CD4-positive, alpha-beta T cell treated with Interleukin-15 for 1 hour (primary cell): ENCODE data around the gene NPVF.

Experiments used
- DNase-seq: peaks from one replicate; pipeline ENCODE4 v3.0.0-alpha.2; 2020

The NPVF gene, protein sequence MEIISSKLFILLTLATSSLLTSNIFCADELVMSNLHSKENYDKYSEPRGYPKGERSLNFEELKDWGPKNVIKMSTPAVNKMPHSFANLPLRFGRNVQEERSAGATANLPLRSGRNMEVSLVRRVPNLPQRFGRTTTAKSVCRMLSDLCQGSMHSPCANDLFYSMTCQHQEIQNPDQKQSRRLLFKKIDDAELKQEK

DNA sequence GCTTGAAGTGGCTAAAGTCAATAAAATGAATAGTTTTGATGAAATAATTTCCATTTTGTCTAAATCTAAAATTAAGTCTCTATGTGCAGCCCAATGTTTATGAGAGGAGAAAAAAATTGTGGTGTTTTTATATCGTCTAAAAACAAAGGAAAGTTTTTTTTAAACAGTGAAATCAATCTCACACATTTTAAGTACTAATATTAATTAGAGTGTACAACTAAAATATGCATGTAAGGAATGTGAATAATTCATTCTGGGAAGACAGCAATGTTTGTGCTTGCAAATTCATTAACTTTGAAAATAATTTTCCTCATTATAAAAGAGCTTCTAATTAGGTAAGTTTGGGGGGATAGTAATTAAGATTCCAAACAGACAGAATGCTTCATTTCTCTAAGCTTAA is at the start of gene NPVF:
Gene NPVF, minus strand, starts transcription at position 101 of the 400 bp plus-strand sequence. Its CDS starts 47 bp downstream, at position 54.
- no peak for DNase-seq

DNA sequence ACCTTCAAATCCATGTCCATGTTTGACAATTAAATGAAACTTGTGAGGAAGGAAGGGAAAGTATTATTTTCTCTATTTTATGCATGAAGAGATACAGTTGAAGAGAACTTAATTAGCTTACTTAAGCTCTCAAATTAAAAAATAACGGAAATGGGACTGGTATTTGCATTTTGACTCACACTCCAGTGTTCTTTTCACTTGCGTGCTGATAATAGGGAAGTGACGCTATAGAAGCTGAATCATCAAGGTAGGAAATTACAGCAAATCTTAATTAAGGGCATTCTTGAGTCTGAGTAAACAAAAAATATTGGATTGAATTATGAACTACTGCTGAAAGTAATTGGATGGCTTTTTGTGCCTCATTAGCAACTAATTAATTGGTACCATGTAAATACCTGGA is 44.0 kb upstream of the NPVF start:
- DNase-seq, result no peak

DNA sequence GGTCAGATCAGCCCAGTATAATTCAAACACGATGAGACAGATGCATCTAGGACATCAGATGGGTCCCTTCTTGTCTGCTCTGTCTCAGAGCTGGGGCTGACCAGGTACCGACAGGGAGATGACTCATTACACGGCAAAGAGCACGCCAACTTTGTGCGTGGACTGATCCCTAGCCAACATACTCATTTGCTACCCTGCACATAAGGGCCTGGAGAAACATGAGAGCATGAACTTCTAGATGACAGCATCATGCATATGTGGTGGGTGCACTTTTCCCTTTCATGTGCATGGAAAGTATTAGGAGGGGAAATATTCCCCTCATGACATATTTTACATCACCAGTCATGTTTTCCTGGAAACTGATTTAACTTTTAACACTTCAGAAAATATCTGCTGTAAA is 35.1 kb upstream of the NPVF start:
- no peak for DNase-seq

DNA sequence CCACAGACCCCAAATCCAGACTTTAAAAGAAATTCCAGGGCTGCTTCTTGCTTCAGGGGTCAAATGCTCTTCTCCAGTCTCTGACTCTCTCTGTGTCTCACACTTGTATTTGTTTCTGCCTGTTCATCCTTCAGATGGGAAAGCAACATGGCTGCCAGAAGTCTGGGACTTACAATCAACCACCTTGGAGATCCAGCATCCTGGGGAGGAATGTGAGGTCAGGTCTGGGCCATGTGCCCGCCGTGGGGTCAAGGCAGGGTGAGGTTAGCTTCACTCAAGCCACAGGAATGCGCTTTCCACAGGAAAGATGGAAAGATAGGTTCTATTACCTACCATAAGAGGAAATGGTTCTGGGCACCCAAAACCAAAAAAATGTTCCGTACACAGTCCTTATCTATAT is 34.3 kb upstream of the NPVF start:
- DNase-seq, result no peak

DNA sequence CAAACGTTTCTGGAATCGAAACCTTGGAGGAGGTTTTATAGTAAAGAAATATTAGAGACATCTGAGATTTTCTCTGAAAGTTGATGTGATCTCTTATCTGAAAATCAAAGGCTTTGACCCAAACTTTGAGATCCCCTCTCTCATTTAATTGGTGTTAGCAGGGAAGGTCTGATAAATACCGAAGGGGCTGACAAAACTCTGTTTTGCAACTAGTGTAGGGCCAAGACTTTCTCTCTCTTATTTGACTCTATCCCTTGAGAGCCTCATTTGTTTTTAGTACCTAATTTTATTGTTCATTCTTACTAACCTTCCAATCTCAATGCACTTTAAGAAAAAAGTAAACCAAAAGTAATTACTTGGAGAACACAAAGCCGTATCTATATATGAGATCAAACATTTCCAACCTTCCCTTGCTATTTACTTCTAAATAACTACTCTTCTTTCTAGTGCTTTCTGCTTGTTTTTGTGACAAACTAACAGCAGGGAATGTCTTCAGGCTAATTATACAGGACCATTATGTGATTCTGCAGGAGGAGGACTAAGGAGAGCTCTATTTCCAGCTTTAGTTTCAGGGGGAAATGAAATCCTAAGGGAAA is 33.4 kb upstream of the NPVF start:
- no peak for DNase-seq

DNA sequence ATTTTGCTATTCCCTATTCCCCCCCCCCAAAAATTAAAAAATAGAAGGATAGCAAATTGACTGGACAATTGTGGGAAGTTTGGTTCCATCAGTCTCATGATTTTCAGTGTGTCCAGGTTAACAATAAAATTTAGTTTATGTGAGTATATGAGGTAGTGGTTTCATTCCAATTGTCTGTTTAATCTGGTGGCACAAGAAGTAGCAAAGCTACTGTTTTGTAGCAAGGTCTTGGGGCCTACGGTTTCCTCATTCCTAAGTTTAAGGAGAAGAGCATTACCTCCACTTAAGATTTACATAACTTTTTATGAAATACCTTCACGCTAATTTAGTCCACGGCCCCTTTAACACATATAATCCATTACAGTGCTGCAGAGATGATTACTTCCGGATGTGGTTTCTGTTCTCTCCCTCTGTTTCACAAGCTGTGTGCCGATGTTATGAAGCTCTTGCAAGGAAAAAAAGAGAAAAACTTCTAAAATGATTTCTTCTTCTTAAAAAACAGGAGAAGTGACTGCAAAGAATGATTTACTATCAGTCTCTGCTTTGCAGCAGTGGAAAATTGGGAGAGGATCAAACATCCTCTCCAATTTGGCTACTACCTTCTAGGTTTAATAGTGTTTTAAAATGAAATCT is 32.7 kb upstream of the NPVF start:
- DNase-seq, result no peak

DNA sequence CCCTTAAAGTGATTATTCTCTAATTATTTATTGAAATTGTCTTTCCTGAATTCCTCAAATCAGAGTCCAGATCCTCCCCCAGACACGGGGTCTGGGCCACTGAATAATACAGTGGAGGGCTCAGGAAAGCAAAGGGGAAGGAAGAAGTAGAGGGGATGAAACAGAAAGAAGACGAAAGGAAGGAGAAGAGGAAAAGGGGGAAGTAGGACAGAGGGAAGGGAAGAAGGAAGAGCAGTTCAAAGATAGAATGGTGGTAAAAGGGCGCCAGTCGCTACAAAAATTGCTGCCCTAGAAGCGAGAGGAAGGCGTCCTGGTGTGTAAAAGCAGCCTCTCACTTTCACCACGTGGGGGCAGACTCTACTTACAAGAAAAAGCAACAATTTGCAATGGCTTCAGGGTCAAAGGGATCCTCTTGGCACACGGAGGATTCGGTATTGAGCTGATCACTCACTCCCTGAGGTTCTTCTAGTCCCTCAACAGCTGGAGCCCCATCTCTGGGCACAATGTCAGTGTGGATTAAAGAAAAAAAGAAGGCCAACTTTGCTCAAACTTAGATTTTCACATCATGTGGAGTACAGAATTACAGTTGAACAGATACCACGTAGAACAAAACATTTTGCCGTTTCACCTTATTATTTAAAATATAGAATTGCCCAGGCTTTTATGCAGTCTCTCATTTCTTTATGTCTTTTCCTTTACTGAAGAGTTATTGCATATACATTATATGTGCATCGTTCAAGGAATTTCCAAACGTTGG is 31.4 kb upstream of the NPVF start:
- peak; percentile 69 for DNase-seq

DNA sequence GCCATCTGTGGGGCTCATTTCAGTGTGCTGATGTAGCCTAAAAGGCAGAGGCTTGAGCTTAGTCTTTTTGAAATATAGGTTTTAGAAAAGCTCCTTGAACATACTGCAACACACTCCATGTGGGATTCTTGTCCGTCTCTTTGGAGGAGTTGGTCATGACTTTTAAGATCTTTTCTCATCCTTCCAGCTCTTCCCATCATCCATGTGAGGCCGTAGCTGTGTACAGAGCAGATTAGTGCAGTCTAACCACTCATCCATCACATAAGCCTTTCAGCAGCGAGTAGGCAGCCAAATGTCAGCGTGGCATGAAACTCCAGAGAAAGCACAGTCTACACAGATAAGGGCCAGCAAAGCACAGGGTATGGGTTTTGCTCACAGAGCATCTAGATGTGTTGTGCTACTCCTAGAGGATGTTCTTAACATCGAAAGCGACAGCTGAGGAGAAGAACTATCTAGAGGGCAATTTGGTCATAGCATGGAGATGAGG is 28.1 kb upstream of the NPVF start:
- DNase-seq, result no peak

DNA sequence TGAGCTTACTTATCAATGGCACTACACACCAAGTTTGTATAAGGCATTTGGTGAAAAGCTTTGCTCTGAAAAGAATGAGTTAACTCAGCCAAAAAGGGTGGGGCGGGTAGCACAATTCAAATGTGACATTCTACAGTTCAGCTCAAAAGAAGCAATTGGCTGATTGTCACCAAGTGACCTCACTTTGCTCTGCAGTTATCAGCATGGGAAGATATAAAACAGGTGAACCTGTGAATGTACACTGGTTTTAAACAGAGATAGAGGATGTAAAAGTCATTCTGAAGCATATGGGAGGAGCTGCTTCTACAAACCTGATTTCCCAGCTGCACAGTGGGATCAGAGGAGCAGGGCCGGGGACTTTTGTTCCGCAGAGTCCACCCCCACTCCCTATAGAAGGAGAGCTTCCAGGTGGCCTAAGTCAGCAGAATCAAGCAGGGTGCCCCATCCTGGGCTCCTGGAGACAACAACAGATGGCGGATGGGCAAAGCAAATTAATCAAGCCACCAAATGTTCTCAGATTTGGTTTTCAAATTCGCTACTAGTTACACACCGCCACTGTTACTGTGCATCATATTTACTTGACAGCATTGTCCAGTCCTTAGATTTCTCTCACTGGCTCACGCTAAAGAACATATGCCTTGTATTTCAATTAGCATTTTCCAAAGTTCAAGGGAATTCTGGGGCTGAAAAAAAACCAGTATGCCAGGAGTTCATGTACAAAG is 27.5 kb upstream of the NPVF start:
- no peak for DNase-seq

DNA sequence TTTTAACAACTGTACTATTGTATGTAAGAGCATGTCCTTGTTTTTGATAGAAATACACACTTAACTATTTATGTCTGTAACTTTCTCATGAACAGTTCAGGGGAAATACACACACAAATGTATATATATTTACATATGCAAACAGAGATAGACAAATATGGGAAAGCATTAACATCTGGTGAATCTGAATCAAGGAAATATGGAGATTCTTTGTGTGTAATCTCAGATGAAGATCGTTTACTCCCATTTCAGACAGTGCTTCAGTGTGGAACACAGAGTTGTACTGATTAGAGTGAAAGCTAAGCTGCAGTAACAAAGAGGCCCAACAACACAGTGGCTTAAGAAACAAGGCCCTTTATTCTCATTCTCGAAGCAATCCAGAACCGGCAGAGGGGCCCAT is 26.3 kb upstream of the NPVF start:
- no peak for DNase-seq

DNA sequence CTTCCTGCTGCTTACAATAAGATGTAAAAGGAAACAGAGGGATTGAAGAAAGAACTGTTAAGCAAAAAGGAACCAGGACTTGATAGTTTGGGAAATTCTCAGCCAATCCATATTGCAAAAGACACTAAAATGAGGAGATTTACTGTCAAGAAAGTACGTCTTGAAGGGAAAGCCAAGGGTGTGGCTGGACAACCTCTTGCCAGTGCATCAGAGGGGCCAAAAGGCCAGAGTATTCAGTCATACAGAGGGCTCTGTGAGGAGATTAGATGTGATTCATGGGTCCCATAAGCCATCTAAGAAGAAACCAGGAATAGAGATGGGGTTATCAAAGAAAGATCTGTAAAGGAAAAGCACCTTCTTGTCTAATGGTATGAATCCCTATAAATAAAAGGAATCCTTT is 25.4 kb upstream of the NPVF start:
- DNase-seq, result no peak

DNA sequence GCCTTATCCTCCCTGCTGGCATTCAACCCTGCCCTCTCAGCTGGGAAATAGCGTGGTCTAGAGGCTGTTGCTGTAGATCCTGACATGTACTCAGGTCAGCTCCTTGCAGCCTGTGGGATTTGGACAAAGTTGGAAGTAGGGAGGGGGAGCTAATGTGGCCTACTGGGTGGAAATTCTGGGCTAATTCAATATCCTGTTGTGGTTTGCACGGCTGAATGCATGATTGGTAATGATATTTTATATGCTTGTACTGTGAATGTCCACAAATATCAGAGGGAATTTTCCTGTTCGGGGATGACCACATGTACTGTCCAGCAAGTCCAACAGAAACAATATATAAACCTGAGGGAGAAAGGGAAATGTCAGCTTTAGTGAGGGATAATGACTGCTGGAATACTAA is 22.1 kb upstream of the NPVF start:
- no peak for DNase-seq

DNA sequence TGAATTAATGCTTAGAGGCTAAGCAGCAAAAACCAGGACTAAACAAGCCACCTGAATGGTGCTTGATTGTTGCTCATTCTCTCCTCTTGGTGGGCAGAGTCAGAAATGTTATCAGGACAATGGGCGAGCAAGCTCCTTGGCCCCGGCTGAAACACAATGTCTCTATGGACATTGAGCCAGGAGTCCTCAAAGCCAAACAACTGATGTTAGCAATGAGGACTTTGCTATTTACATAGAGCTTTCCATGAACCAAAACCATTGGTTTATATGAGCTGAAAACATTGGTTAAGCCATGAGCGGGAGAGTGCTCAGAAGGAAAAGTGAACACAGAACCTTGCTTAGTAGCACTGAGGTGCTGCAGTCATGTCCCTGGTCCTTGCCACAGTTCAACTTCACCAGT is 21.5 kb upstream of the NPVF start:
- no peak for DNase-seq

DNA sequence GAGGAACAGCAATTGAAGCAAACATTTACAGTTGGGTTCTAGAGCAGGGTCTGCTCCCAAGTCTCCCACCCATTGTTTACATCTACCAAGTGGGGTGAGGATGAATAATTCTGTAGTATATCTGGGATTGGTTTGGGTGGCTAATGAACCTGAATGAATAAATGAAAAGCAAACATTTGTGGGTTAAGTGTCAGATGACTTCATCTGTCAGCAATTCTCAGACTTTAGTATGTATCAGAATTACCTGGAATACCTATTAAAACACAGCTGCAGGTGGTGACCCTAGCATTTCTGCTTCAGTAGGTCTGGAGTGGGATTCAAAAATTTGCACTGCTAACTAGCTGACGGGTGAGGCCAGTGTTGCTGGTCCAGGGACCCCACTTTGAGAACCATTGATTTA is 18.0 kb upstream of the NPVF start:
- DNase-seq, result no peak

DNA sequence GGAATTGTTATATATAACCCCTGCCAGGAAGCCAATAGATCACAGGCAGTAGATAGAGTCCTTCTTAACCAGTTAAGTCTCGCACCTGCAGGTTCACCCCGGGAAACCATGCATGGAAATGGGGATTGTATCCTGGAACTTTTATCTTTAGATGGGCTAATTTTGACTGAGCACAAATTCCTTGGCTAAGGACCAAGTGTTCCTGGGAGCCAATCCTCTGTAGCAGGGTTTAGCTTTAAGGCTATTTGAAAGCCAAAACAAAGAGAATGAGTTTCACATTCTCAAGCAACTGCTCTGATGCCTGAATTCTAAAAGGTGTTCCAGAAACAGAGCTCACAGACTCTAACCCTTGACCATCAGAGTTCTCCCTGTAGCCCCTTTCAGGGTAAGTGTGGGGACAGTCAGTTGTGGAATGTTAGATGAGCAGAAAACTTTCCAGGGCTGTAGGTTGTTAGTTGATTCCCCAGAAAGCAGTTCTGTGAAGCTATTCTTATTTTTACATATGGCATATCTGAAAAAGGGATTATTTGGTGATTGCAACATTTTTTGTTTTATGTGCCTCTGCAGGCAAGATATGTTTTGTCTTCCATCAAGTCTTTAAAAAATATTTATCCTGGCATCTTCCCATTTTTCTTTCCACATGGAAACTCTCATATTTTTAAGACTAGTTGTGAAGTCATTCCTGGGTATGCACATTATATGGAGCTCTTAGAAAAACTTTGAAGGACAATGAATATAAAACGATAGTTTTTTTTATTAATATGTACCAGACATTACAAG is 16.2 kb upstream of the NPVF start:
- no peak for DNase-seq

DNA sequence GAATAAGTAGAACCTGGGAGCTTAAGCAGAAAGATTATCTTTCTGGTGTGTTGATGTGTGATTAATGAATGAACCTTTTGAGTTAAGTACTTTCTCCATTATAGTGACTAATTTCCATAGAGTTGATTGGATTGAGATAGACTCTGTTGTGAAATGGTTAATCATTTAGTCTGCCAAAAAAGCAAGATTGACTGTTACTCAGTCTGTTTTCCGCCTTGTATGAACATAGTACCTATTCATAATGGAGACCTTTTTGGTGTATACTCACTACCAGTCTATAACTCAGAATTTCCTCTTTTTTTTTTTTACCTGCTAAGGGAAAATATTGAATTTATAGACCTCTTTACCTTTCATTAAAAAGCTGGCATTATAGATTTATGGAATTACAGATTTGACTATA is 14.4 kb upstream of the NPVF start:
- no peak for DNase-seq

DNA sequence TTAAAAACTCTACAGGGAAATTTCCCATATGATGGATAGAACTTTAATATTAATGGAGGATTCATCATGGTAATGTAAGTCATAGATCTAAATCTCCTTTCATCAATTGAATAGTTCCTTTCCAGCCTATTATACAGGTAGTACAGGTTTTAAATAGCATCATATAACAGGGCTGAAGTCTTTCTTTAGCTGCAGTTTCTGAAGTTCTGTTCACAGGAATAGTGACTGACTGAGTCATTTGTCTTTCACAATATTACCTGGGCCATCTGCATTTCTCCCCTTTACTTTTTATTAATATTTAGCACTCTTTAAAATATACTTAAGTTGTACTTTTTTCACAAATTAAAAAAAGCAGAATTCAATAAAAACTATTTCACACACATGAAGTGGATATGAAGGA is 12.6 kb upstream of the NPVF start:
- DNase-seq, result no peak

DNA sequence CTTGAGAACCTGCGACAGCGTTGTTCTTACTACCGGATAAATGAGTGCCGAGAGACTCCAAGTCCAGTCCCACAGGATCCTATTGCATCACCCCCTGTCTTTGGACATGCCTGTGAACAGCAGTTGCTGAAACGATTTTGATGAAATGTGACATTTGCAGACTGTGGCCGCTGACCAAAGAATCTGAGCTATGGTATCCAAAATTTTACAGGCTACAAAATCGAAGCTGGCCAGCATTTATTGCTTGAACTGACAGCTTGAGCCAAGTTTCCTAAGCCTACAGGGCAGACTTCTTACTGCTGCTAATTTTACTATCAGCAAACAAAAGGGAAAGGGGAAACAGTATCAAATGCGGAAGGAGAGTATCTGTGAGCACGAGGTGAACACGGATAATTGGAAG is 12.1 kb upstream of the NPVF start:
- no peak for DNase-seq

DNA sequence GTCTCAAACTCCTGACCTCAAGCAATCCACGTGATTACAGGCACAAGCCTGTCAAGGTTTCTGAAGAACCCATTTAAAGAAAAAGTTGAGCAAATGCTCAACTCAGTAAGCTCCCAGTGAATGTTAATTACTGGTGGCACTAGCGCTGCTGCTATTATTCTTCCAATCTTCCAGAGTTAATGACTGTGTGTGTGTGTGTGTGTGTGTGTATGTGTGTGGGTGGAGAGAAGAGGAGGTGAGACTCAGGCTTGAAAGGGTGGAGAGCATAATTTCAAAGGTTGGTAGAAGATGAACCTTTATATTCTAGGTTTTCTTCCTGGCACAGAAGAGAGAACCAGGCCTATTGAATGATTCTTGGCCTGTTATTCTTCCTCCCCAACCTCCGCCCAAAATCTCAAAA is 11.6 kb upstream of the NPVF start:
- no peak for DNase-seq

DNA sequence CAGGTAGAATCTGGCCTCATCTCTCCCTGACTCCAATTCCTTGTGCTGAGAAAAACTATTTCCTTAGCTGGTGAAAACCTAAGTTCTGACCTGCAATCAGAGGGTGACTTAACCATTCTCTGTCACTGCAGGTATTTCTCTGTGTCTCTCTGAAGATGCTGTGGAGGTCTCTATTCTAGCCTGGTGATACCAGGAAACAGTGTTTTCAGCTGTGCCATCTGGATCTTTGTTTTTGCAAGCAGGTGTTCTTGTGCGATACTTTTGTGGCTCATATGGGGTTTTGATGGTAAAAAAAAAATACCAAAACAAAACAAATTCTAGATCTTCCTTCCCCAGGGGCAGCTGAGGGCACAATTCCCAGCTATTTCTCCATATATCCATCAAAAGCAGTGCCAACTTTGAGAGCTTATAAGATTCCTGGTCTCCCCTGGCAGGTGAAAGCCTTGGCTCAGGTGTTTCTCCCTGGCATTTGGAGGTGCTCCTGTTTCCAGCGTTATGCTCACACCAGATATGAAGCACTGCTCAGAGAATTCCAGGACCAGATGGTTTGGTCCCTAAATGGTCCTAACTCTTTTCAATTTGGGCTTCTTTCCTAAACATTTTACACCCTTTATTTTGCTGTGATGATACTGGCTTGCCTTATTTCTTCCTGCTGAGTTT is 9.9 kb upstream of the NPVF start:
- no peak for DNase-seq

DNA sequence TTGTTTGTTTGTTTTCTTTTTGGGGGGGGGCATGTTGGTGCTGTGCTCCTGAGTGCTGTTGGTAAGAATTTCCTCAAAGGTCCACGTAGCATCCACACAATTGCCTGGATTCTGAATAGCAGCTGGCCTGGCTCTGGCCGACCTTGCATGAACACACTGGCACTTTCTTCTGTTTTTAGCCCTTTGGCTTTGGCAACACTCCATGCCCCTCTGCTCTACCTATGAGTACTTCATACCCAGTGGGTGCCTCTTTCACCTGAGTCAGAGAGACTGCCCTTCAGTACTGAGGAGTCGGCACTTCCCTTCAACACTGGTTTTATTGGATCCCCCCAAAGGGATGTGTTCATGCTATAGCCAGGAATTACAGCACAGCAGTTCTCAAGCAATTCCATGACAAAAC is 7.2 kb upstream of the NPVF start:
- DNase-seq, result no peak

DNA sequence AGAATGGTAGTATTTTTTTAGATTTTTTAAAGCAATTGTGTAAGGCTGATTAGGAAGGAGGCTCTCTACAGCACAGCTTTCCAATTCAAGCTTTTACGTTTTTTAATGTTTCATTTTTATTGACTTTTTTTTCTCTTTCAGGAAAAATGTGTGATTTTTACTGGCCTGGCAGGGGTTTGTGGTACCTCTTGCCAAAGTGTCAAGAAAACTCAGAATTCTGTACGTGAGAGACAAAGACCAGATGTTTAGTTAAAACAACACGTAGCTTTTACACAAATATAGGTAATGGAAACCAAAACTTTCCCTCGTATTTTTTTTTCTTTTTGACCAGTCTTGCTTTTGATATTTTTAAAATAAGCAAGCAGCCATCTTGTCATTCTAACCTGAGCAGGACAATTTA is 6.0 kb upstream of the NPVF start:
- DNase-seq, result no peak
